HepG2 (cell line): ENCODE measurements around the gene PEPD. TPM values are rescaled to one million over a fixed set of nuclear protein-coding genes. Genes with fewer than 3 reads are reported as not detected.

Experiments used
- AGO2 ChIP-seq: fragments of 200-400 bp; formaldehyde crosslinking; optimal IDR thresholded peaks from 2 replicates; pipeline ENCODE3; 2017; ENCODE audit warnings: mild to moderate bottlenecking, low read depth, low read length, moderate library complexity
- ATAD3A ChIP-seq: sonication (generic); formaldehyde crosslinking; IDR thresholded peaks from 2 replicates; pipeline ENCODE4 v1.4.0; 2020; ENCODE audit warnings: missing genetic modification reagents
- ATF1 ChIP-seq: IDR thresholded peaks from 2 replicates; pipeline ENCODE4 v1.6.1; 2016; ENCODE audit warnings: mild to moderate bottlenecking, control low read depth
- GABPA ChIP-seq, 2 experiments: IDR thresholded peaks; 2 replicates each; pipeline ENCODE4 v1.6.1; 2011 to 2016; ENCODE audit warnings: low read depth in 2 of 2, low read length in 1 of 2, missing biosample characterization in 1 of 2, missing genetic modification characterization in 1 of 2
- IKZF5 ChIP-seq: IDR thresholded peaks from 2 replicates; pipeline ENCODE4 v1.6.1; 2018; ENCODE audit warnings: missing genetic modification reagents, mild to moderate bottlenecking, missing compliant biosample characterization
- MXD3 ChIP-seq: IDR thresholded peaks from 2 replicates; pipeline ENCODE4 v1.6.1; 2016; ENCODE audit warnings: mild to moderate bottlenecking, missing biosample characterization, missing genetic modification reagents
- NCOA5 ChIP-seq: sonication (generic); formaldehyde crosslinking; IDR thresholded peaks from 2 replicates; pipeline ENCODE4 v1.4.0; 2020; ENCODE audit warnings: missing genetic modification reagents
- NFIC ChIP-seq: IDR thresholded peaks from 2 replicates; pipeline ENCODE4 v1.6.1; 2012; ENCODE audit warnings: mild to moderate bottlenecking, low read length, inconsistent platforms
- POLR2A ChIP-seq, 2 experiments: IDR thresholded peaks; 2 replicates each; pipeline ENCODE4 v1.6.1; 2011; ENCODE audit warnings: low read depth in 2 of 2, low read length in 2 of 2, mild to moderate bottlenecking in 1 of 2, moderate library complexity in 1 of 2; ENCODE audit not compliant: insufficient read depth in 1 of 2
- SMARCE1 ChIP-seq: fragments of 450-650 bp; IDR thresholded peaks from 2 replicates; pipeline ENCODE4 v1.6.1; 2017; ENCODE audit warnings: borderline replicate concordance
- SSRP1 ChIP-seq: IDR thresholded peaks from 2 replicates; pipeline ENCODE4 v1.6.1; 2016; ENCODE audit warnings: control low read depth
- TCF12 ChIP-seq, 2 experiments: fragments of 450-650 bp in 1 of 2; sonication (generic) in 1 of 2; formaldehyde crosslinking in 1 of 2; IDR thresholded peaks; 2 replicates each; pipeline versions ENCODE4 v1.6.1 to v1.8.0; 2017 to 2022; ENCODE audit warnings: antibody characterized with exemption in 1 of 2, mild to moderate bottlenecking in 1 of 2, missing genetic modification reagents in 1 of 2, moderate library complexity in 1 of 2
- TEAD3 ChIP-seq: optimal IDR thresholded peaks from 2 replicates; pipeline ENCODE3; 2016; ENCODE audit warnings: borderline replicate concordance
- TRAFD1 ChIP-seq: sonication (generic); formaldehyde crosslinking; IDR thresholded peaks from 2 replicates; pipeline ENCODE4 v1.5.1; 2020; ENCODE audit warnings: missing genetic modification reagents, mild to moderate bottlenecking, borderline replicate concordance
- ZBTB14 ChIP-seq: sonication (generic); formaldehyde crosslinking; IDR thresholded peaks from 2 replicates; pipeline ENCODE4 v1.4.0; 2020; ENCODE audit warnings: missing genetic modification reagents
- ZBTB2 ChIP-seq: sonication (generic); formaldehyde crosslinking; IDR thresholded peaks from 2 replicates; pipeline ENCODE4 v1.8.0; 2022; ENCODE audit warnings: low read depth, missing genetic modification reagents
- ZKSCAN1 ChIP-seq: fragments of 150-350 bp; IDR thresholded peaks from 2 replicates; pipeline ENCODE4 v1.6.1; 2014; ENCODE audit warnings: low read length
- ZMYM2 ChIP-seq: sonication (generic); formaldehyde crosslinking; IDR thresholded peaks from 2 replicates; pipeline ENCODE4 v1.8.0; 2022; ENCODE audit warnings: mild to moderate bottlenecking, missing genetic modification reagents
- ZNF501 ChIP-seq: sonication (generic); formaldehyde crosslinking; IDR thresholded peaks from 2 replicates; pipeline ENCODE4 v1.5.1; 2020; ENCODE audit warnings: mild to moderate bottlenecking, moderate library complexity, missing genetic modification reagents
- ZNF510 ChIP-seq: sonication (generic); formaldehyde crosslinking; IDR thresholded peaks from 2 replicates; pipeline ENCODE4 v1.4.0; 2020; ENCODE audit warnings: low read depth, mild to moderate bottlenecking, missing genetic modification reagents
- ZNF605 ChIP-seq: sonication (generic); formaldehyde crosslinking; IDR thresholded peaks from 2 replicates; pipeline ENCODE4 v1.8.0; 2022; ENCODE audit warnings: mild to moderate bottlenecking, missing genetic modification reagents
- ZNF746 ChIP-seq: sonication (generic); formaldehyde crosslinking; IDR thresholded peaks from 2 replicates; pipeline ENCODE4 v1.8.0; 2022; ENCODE audit warnings: mild to moderate bottlenecking, missing genetic modification reagents
- polyA plus RNA-seq, 8 experiments: library from polyadenylated mRNA; depleted of rRNA in 3 of 8; stranded (reverse) in 7 of 8; unstranded in 1 of 8; fragments of >200 nt; fragmentation: Illumina TruSeq in 4 of 8; extraction: Trizol in 4 of 8; gene quantifications; 2 replicates each; pipeline versions ENCODE4 v1.2.1 to v1.2.3, GENCODE V29; 2011 to 2016; ENCODE audit warnings: low read depth in 4 of 8, missing spikeins in 1 of 8, mixed read lengths in 1 of 8; ENCODE audit not compliant: insufficient read depth in 1 of 8
- total RNA-seq, 5 experiments: library from RNA; depleted of rRNA; stranded (reverse); fragments of >200 nt; fragmentation: Illumina TruSeq; extraction: Trizol; gene quantifications; 2 replicates each; pipeline ENCODE4 v1.2.3, GENCODE V29; 2016; ENCODE audit warnings: low read depth in 1 of 5

The PEPD gene
- total and polyA plus RNA-seq, 2 of the 13 experiments (the other 11 are each of a cell fraction or from before 2014, with no cell fraction given) = 60.7 to 75.1 TPM

- TF ChIP-seq ZMYM2 (CRISPR knock-in tag) (0 out of 2 replicates have a peak, but pooled peaks have one; percentile 24), NCOA5 (CRISPR knock-in tag) (no peak), TEAD3 (CRISPR knock-in tag) (no peak), AGO2 (no peak), GABPA (IDR thresholded peaks at IDR 0.05; ENCODE audit: low read depth, low read length) (no peak), GABPA (CRISPR knock-in tag; IDR thresholded peaks at IDR 0.05; ENCODE audit: low read depth) (no peak), ZNF605 (CRISPR knock-in tag) (0 out of 2 replicates have a peak, but pooled peaks have one; percentile 24), ATAD3A (no peak), TRAFD1 (CRISPR knock-in tag) (no peak), ZNF746 (CRISPR knock-in tag) (no peak), ZNF501 (CRISPR knock-in tag) (no peak), SMARCE1 (no peak), ATF1 (CRISPR knock-in tag) (no peak), ZKSCAN1 (peak; percentile 92), ZNF510 (CRISPR knock-in tag) (no peak), ZBTB14 (CRISPR knock-in tag) (no peak), MXD3 (CRISPR knock-in tag) (no peak), ZBTB2 (CRISPR knock-in tag) (0 out of 2 replicates have a peak, but pooled peaks have one; percentile 1), IKZF5 (CRISPR knock-in tag) (no peak), SSRP1 (no peak), POLR2A (IDR thresholded peaks at IDR 0.05; ENCODE audit: insufficient read depth in 1 of 2, low read depth in 2 of 2, low read length in 2 of 2) (peak in 1 of 2 experiments; percentile 37; a peak in 1 of 4 replicates), TCF12 (IDR thresholded peaks at IDR 0.05) (no peak), TCF12 (CRISPR knock-in tag; IDR thresholded peaks at IDR 0.05) (no peak), NFIC (0 out of 2 replicates have a peak, but pooled peaks have one; percentile 26)
These were observed 629 bp downstream of the PEPD start (continued) for GRCh38 chr19:33520844-33521479.
